Naive thymus-derived CD4-positive, alpha-beta T cell (primary cell): Measurements from ENCODE around the gene CTNNA3. TPM values are rescaled to one million over a fixed set of nuclear protein-coding genes. Genes with fewer than 3 reads are reported as not detected.

Experiments
- ATAC-seq: fragments of 150-1000 bp; cut with Tn5 transposase; 2 replicates; pipeline ENCODE4 v1.10.0; 2021; ENCODE audit warnings: mild to moderate bottlenecking, moderate library complexity
- CTCF ChIA-PET: fragments of 350-600 bp; sonication (Branson Sonifier 250); formaldehyde crosslinking; loops from one replicate; lab custom pipeline; 2021; ENCODE audit warnings: antibody characterized with exemption; lab: Charles Lee
- POLR2A ChIA-PET: fragments of 350-600 bp; sonication (Branson Sonifier 250); formaldehyde crosslinking; loops from one replicate; lab custom pipeline; 2021; ENCODE audit warnings: antibody characterized with exemption, inconsistent platforms; lab: Charles Lee
- DNase-seq, 9 donors: peaks; one replicate each; pipeline versions ENCODE4 v3.0.0 to v3.0.0-alpha.2; 2020 to 2022; ENCODE audit warnings: mixed read lengths in 1 of 9
- H3K27ac ChIP-seq: one replicate; pipeline ENCODE4 v1.7.0; 2013; ENCODE audit warnings: mild to moderate bottlenecking, low read depth, low read length, moderate library complexity
- H3K27me3 ChIP-seq, 2 donors: one replicate each; pipeline ENCODE4 v1.7.0; 2013; ENCODE audit warnings: low read length in 2 of 2, mild to moderate bottlenecking in 2 of 2, moderate library complexity in 2 of 2; ENCODE audit not compliant: control insufficient read depth in 2 of 2, insufficient read depth in 2 of 2
- H3K36me3 ChIP-seq, 3 experiments: 1 replicate in 2 of 3; 2 replicates in 1 of 3; pipeline ENCODE4 v1.7.0; 2013; ENCODE audit warnings: low read length in 3 of 3, mild to moderate bottlenecking in 3 of 3, moderate library complexity in 1 of 3; ENCODE audit not compliant: insufficient read depth in 3 of 3, control insufficient read depth in 2 of 3
- H3K4me1 ChIP-seq, 2 donors: one replicate each; pipeline ENCODE4 v1.7.0; 2013; ENCODE audit warnings: low read length in 2 of 2, mild to moderate bottlenecking in 2 of 2, moderate library complexity in 1 of 2; ENCODE audit not compliant: control insufficient read depth in 2 of 2, insufficient read depth in 2 of 2
- H3K4me3 ChIP-seq: 2 replicates; pipeline ENCODE4 v1.7.0; 2013; ENCODE audit warnings: mild to moderate bottlenecking, low read length
- H3K9me3 ChIP-seq, 3 experiments: 1 replicate in 2 of 3; 2 replicates in 1 of 3; pipeline ENCODE4 v1.7.0; 2013; ENCODE audit warnings: low read length in 3 of 3; ENCODE audit not compliant: control insufficient read depth in 2 of 3
- H3K27ac Mint-ChIP-seq, 9 donors: one replicate each; pipeline ENCODE4 v1.8.0; 2020 to 2022; ENCODE audit warnings: mixed read lengths in 9 of 9, mild to moderate bottlenecking in 8 of 9, moderate library complexity in 5 of 9, inconsistent platforms in 2 of 9
- H3K27me3 Mint-ChIP-seq, 5 donors: one replicate each; pipeline ENCODE4 v1.8.0; 2021 to 2022; ENCODE audit warnings: mixed read lengths in 5 of 5, mild to moderate bottlenecking in 1 of 5
- H3K36me3 Mint-ChIP-seq, 5 donors: one replicate each; pipeline ENCODE4 v1.8.0; 2020 to 2022; ENCODE audit warnings: mixed read lengths in 5 of 5, mild to moderate bottlenecking in 3 of 5, inconsistent platforms in 1 of 5
- H3K4me1 Mint-ChIP-seq, 7 donors: one replicate each; pipeline ENCODE4 v1.8.0; 2020 to 2022; ENCODE audit warnings: mixed read lengths in 7 of 7, mild to moderate bottlenecking in 3 of 7, inconsistent platforms in 1 of 7
- H3K4me3 Mint-ChIP-seq, 10 donors: one replicate each; pipeline ENCODE4 v1.8.0; 2020 to 2022; ENCODE audit warnings: mild to moderate bottlenecking in 10 of 10, mixed read lengths in 10 of 10, moderate library complexity in 6 of 10, inconsistent platforms in 2 of 10
- H3K9me3 Mint-ChIP-seq, 11 donors: one replicate each; pipeline ENCODE4 v1.8.0; 2020 to 2022; ENCODE audit warnings: mixed read lengths in 11 of 11, mild to moderate bottlenecking in 4 of 11, inconsistent platforms in 1 of 11, moderate library complexity in 1 of 11
- intact Hi-C, 2 donors: fragments of 100-400 bp; cut with micrococcal nuclease; formaldehyde crosslinking; loops; one replicate each; pipeline ENCODE4 v1.15.1; 2023
- polyA plus RNA-seq, 2 donors: library from polyadenylated mRNA; unstranded; fragments of 300-500 nt; fragmentation: Illumina TruSeq; gene quantifications; one replicate each; pipeline ENCODE4 v1.2.3, GENCODE V29; 2021
- total RNA-seq, 6 experiments: library from RNA in 5 of 6; stranded (reverse) in 5 of 6; gene quantifications; 1 replicate in 5 of 6; 2 replicates in 1 of 6; pipeline ENCODE4 v1.2.3 and lab custom pipeline; 2021 to 2026

The CTNNA3 gene
- total and polyA plus RNA-seq, 7 experiments from 2014 or later, result 0.43 to 0.84 (median 0.71) TPM; not detected in 2

- no peaks in the 10 kb centered on the region for H3K27me3 ChIP-seq
- H3K36me3 ChIP-seq, result no peaks in the 10 kb centered on the region
- Mint-ChIP-seq H3K27me3 (no peaks in the 10 kb centered on the region), H3K4me3 (no peak overlapping the region), H3K27ac (no peak overlapping the region), H3K36me3 (no peaks in the 10 kb centered on the region), H3K9me3 (peaks cover 0 to 19% (median 0%) of the 10 kb centered on the region in 11 donors), H3K4me1 (no peaks in the 10 kb centered on the region)
- H3K9me3 ChIP-seq, result no peaks in the 10 kb centered on the region
- intact Hi-C loops, result no loop called here
- H3K4me3 ChIP-seq, result no peak overlapping the region
- no peak for DNase-seq
- no peak overlapping the region for H3K27ac ChIP-seq
- ChIA-PET CTCF (no interaction called here), POLR2A (no interaction called here)
- ATAC-seq, result no peak
- H3K4me1 ChIP-seq, result no peaks in the 10 kb centered on the region
These were observed 1182.5 kb downstream of the CTNNA3 start for GRCh38 chr10:66513504-66513903.

- H3K9me3 Mint-ChIP-seq, result peaks cover 0 to 7% (median 0%) of the 10 kb centered on the region in 11 donors
- H3K36me3 Mint-ChIP-seq, result no peaks in the 10 kb centered on the region
- ChIA-PET POLR2A (no interaction called here), CTCF (interaction anchor here (0.6 kb wide), 1 partner anchor 430 kb away, joined by 3 read pairs; no protein-coding TSS in a partner anchor)
- H3K9me3 ChIP-seq, result no peaks in the 10 kb centered on the region
- H3K4me1 ChIP-seq, result no peaks in the 10 kb centered on the region
- DNase-seq (no peak), ATAC-seq (no peak)
- H3K4me1 Mint-ChIP-seq, result no peaks in the 10 kb centered on the region
- no peaks in the 10 kb centered on the region for H3K27me3 Mint-ChIP-seq
- H3K4me3 ChIP-seq, result no peak overlapping the region
- no peaks in the 10 kb centered on the region for H3K27me3 ChIP-seq
- H3K27ac Mint-ChIP-seq, result no peak overlapping the region
- H3K4me3 Mint-ChIP-seq, result no peak overlapping the region
- H3K36me3 ChIP-seq, result no peaks in the 10 kb centered on the region
- intact Hi-C loops, result no loop called here
- H3K27ac ChIP-seq, result no peak overlapping the region
These were observed 1190.9 kb downstream of the CTNNA3 start for GRCh38 chr10:66505003-66505657.

- no peak overlapping the region for H3K27ac ChIP-seq
- H3K27me3 ChIP-seq, result no peaks in the 10 kb centered on the region
- intact Hi-C loops, result no loop called here
- no peak overlapping the region for H3K4me3 ChIP-seq
- peaks cover 0 to 4% (median 0%) of the 10 kb centered on the region in 11 donors for H3K9me3 Mint-ChIP-seq
- CTCF ChIA-PET, result no interaction called here
- no peak overlapping the region for H3K4me3 Mint-ChIP-seq
- no peaks in the 10 kb centered on the region for H3K4me1 ChIP-seq
- POLR2A ChIA-PET, result no interaction called here
- DNase-seq, result no peak
- no peaks in the 10 kb centered on the region for H3K27me3 Mint-ChIP-seq
- H3K4me1 Mint-ChIP-seq, result no peaks in the 10 kb centered on the region
- ATAC-seq, result no peak
- H3K27ac Mint-ChIP-seq, result no peak overlapping the region
- no peaks in the 10 kb centered on the region for H3K9me3 ChIP-seq
- H3K36me3 Mint-ChIP-seq, result no peaks in the 10 kb centered on the region
- no peaks in the 10 kb centered on the region for H3K36me3 ChIP-seq
These were observed 1194.6 kb downstream of the CTNNA3 start for GRCh38 chr10:66501356-66501755.

- peaks cover 0 to 3% (median 0%) of the 10 kb centered on the region in 5 donors for H3K36me3 Mint-ChIP-seq
- Histone ChIP-seq H3K9me3 (no peaks in the 10 kb centered on the region), H3K4me1 (no peaks in the 10 kb centered on the region), H3K4me3 (no peak overlapping the region), H3K27ac (no peak overlapping the region), H3K27me3 (no peaks in the 10 kb centered on the region), H3K36me3 (no peaks in the 10 kb centered on the region)
- no peak overlapping the region for H3K4me3 Mint-ChIP-seq
- H3K9me3 Mint-ChIP-seq, result peaks cover 0 to 19% (median 3%) of the 10 kb centered on the region in 11 donors
- H3K27me3 Mint-ChIP-seq, result no peaks in the 10 kb centered on the region
- intact Hi-C loops, result no loop called here
- H3K27ac Mint-ChIP-seq, result no peak overlapping the region
- H3K4me1 Mint-ChIP-seq, result no peaks in the 10 kb centered on the region
- ATAC-seq (no peak), DNase-seq (no peak)
- CTCF ChIA-PET, result no interaction called here
- POLR2A ChIA-PET, result no interaction called here
These were observed 1212.0 kb downstream of the CTNNA3 start for GRCh38 chr10:66483966-66484365.

GRCh38 chr10:66472156-66472555 is 1223.8 kb downstream of the CTNNA3 start:
- no peak for ATAC-seq
- Histone ChIP-seq H3K27ac (no peak overlapping the region), H3K4me3 (no peak overlapping the region), H3K9me3 (no peaks in the 10 kb centered on the region), H3K27me3 (no peaks in the 10 kb centered on the region), H3K36me3 (no peaks in the 10 kb centered on the region), H3K4me1 (no peaks in the 10 kb centered on the region)
- H3K27ac Mint-ChIP-seq, result no peak overlapping the region
- CTCF ChIA-PET, result no interaction called here
- H3K4me1 Mint-ChIP-seq, result no peaks in the 10 kb centered on the region
- intact Hi-C loops, result no loop called here
- no peaks in the 10 kb centered on the region for H3K27me3 Mint-ChIP-seq
- POLR2A ChIA-PET, result no interaction called here
- no peak overlapping the region for H3K4me3 Mint-ChIP-seq
- no peaks in the 10 kb centered on the region for H3K36me3 Mint-ChIP-seq
- no peak for DNase-seq
- peaks cover under 1 to 11% (median 5%) of the 10 kb centered on the region in 11 donors for H3K9me3 Mint-ChIP-seq

- intact Hi-C loops, result no loop called here
- CTCF ChIA-PET, result no interaction called here
- no peak for DNase-seq
- POLR2A ChIA-PET, result no interaction called here
- Histone ChIP-seq H3K4me3 (no peak overlapping the region), H3K4me1 (no peaks in the 10 kb centered on the region), H3K9me3 (no peaks in the 10 kb centered on the region), H3K27me3 (no peaks in the 10 kb centered on the region), H3K27ac (no peak overlapping the region), H3K36me3 (no peaks in the 10 kb centered on the region)
- ATAC-seq, result no peak
- Mint-ChIP-seq H3K9me3 (peaks cover 0 to 23% (median 6%) of the 10 kb centered on the region in 11 donors), H3K36me3 (peaks cover 0 to 4% (median 0%) of the 10 kb centered on the region in 5 donors), H3K27ac (no peak overlapping the region), H3K4me1 (no peaks in the 10 kb centered on the region), H3K4me3 (no peak overlapping the region), H3K27me3 (no peaks in the 10 kb centered on the region)
These were observed 1229.0 kb downstream of the CTNNA3 start for GRCh38 chr10:66467042-66467441.

GRCh38 chr10:66466622-66467021 is 1229.4 kb downstream of the CTNNA3 start:
- ChIA-PET CTCF (no interaction called here), POLR2A (no interaction called here)
- intact Hi-C loops, result no loop called here
- Histone ChIP-seq H3K36me3 (no peaks in the 10 kb centered on the region), H3K4me1 (no peaks in the 10 kb centered on the region), H3K9me3 (no peaks in the 10 kb centered on the region), H3K27ac (no peak overlapping the region), H3K27me3 (no peaks in the 10 kb centered on the region), H3K4me3 (no peak overlapping the region)
- H3K4me3 Mint-ChIP-seq, result no peak overlapping the region
- no peaks in the 10 kb centered on the region for H3K27me3 Mint-ChIP-seq
- no peak overlapping the region for H3K27ac Mint-ChIP-seq
- H3K9me3 Mint-ChIP-seq, result peaks cover 0 to 23% (median 4%) of the 10 kb centered on the region in 11 donors
- H3K4me1 Mint-ChIP-seq, result no peaks in the 10 kb centered on the region
- ATAC-seq, result no peak
- H3K36me3 Mint-ChIP-seq, result peaks cover 0 to 4% (median 0%) of the 10 kb centered on the region in 5 donors
- DNase-seq, result no peak
